DOHH2 (cell line): ENCODE data around the gene RCOR3.

Source experiments
- CTCF ChIP-seq: fragments of 200-600 bp; sonication (generic); IDR thresholded peaks from one replicate; pipeline ENCODE4 v1.5.1; 2014; ENCODE audit warnings: antibody characterized with exemption, mild to moderate bottlenecking, low read depth, low read length; ENCODE audit not compliant: poor library complexity, severe bottlenecking
- EZH2phosphoT487 ChIP-seq: fragments of 200-600 bp; sonication (generic); IDR thresholded peaks from 2 replicates; pipeline ENCODE4 v1.6.1; 2017; ENCODE audit warnings: borderline replicate concordance, mild to moderate bottlenecking, antibody characterized with exemption, low read length, moderate library complexity, mixed read lengths

GRCh38 chr1:211347077-211347844, 88.1 kb downstream of the RCOR3 start:
- no peak for TF ChIP-seq CTCF
- no peak for TF ChIP-seq EZH2phosphoT487
